CD8-positive, alpha-beta memory T cell (primary cell): ENCODE results near the gene ASTE1. TPM values are rescaled to one million over a fixed set of nuclear protein-coding genes. Genes with fewer than 3 reads are reported as not detected.

Source experiments
- CTCF ChIA-PET: fragments of 350-600 bp; sonication (Branson Sonifier 250); formaldehyde crosslinking; loops from one replicate; lab custom pipeline; 2021; ENCODE audit warnings: antibody characterized with exemption; lab: Charles Lee
- POLR2A ChIA-PET: fragments of 350-600 bp; sonication (Branson Sonifier 250); formaldehyde crosslinking; loops from one replicate; lab custom pipeline; 2021; ENCODE audit warnings: antibody characterized with exemption; lab: Charles Lee
- DNase-seq, 5 donors: peaks; one replicate each; pipeline versions ENCODE4 v3.0.0 to v3.0.0-alpha.2; 2020 to 2022; ENCODE audit warnings: mixed read lengths in 1 of 5
- H3K27ac ChIP-seq: one replicate; pipeline ENCODE4 v1.7.0; 2013; ENCODE audit warnings: low read depth, mild to moderate bottlenecking, low read length, moderate library complexity
- H3K27me3 ChIP-seq: 2 replicates; pipeline ENCODE4 v1.7.0; 2013; ENCODE audit warnings: low read length, mild to moderate bottlenecking; ENCODE audit not compliant: insufficient read depth, poor library complexity, severe bottlenecking
- H3K36me3 ChIP-seq: 2 replicates; pipeline ENCODE4 v1.7.0; 2013; ENCODE audit warnings: mild to moderate bottlenecking, low read length, moderate library complexity; ENCODE audit not compliant: insufficient read depth
- H3K4me1 ChIP-seq: 2 replicates; pipeline ENCODE4 v1.7.0; 2013; ENCODE audit warnings: mild to moderate bottlenecking, low read length, moderate library complexity; ENCODE audit not compliant: insufficient read depth
- H3K4me3 ChIP-seq: 2 replicates; pipeline ENCODE4 v1.7.0; 2013; ENCODE audit warnings: mild to moderate bottlenecking, low read length
- H3K9me3 ChIP-seq: 2 replicates; pipeline ENCODE4 v1.7.0; 2013; ENCODE audit warnings: mild to moderate bottlenecking, low read length
- H3K27ac Mint-ChIP-seq, 8 donors: one replicate each; pipeline ENCODE4 v1.8.0; 2020 to 2021; ENCODE audit warnings: mixed read lengths in 8 of 8, mild to moderate bottlenecking in 6 of 8, inconsistent platforms in 3 of 8, moderate library complexity in 3 of 8
- H3K27me3 Mint-ChIP-seq, 2 donors: one replicate each; pipeline ENCODE4 v1.8.0; 2020 to 2021; ENCODE audit warnings: mixed read lengths in 2 of 2, mild to moderate bottlenecking in 1 of 2, moderate library complexity in 1 of 2
- H3K36me3 Mint-ChIP-seq, 3 donors: one replicate each; pipeline ENCODE4 v1.8.0; 2020 to 2021; ENCODE audit warnings: mixed read lengths in 3 of 3, inconsistent platforms in 1 of 3, mild to moderate bottlenecking in 1 of 3
- H3K4me1 Mint-ChIP-seq, 3 donors: one replicate each; pipeline ENCODE4 v1.8.0; 2020 to 2021; ENCODE audit warnings: mixed read lengths in 3 of 3, inconsistent platforms in 1 of 3, mild to moderate bottlenecking in 1 of 3
- H3K4me3 Mint-ChIP-seq, 7 donors: one replicate each; pipeline ENCODE4 v1.8.0; 2020 to 2021; ENCODE audit warnings: mixed read lengths in 7 of 7, mild to moderate bottlenecking in 6 of 7, moderate library complexity in 4 of 7, inconsistent platforms in 2 of 7
- H3K9me3 Mint-ChIP-seq, 5 donors: one replicate each; pipeline ENCODE4 v1.8.0; 2020 to 2022; ENCODE audit warnings: mixed read lengths in 5 of 5, mild to moderate bottlenecking in 3 of 5, moderate library complexity in 2 of 5, inconsistent platforms in 1 of 5
- polyA plus RNA-seq: library from polyadenylated mRNA; unstranded; fragments of 300-500 nt; fragmentation: Illumina TruSeq; gene quantifications from one replicate; pipeline ENCODE4 v1.2.3, GENCODE V29; 2021
- total RNA-seq, 2 experiments: library from RNA; stranded (reverse); gene quantifications; one replicate each; pipeline ENCODE4 v1.2.3, GENCODE V29; 2021

The ASTE1 gene
- total and polyA plus RNA-seq, 3 experiments from 2014 or later = 11.9 to 24.0 (median 13.7) TPM

DNA sequence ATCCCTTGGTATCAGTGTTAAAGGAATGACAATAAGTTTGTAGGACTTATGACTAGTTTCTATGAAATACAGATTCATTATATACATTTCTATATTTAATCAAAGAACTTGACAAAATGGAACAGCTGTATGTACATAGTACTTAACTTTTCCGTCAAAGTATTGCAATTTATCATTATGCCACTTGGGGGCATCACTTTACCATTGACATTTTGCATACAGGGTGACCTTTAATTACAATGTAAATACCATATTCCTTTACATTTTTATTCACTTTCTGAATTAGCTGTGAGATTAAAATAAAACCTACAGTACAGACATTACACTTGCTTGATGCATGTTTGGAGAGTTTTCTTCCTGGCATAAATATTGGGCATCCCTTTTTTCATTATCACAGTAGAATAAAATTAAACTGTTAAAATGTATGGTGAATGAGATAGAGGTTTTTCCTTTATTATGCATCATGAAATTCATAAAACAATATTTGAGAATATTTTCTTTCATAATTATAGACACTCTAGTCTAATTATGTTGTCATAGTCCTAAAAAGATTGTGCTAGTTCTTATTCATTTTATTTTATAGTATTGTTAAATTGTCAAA, 7.0 kb upstream of the ASTE1 start:
- Mint-ChIP-seq H3K36me3 (no peaks in the 10 kb centered on the region), H3K27me3 (no peaks in the 10 kb centered on the region), H3K9me3 (no peaks in the 10 kb centered on the region), H3K27ac (no peak overlapping the region), H3K4me1 (no peaks in the 10 kb centered on the region), H3K4me3 (no peak overlapping the region)
- Histone ChIP-seq H3K4me3 (no peak overlapping the region), H3K4me1 (no peaks in the 10 kb centered on the region), H3K27ac (no peak overlapping the region), H3K36me3 (no peaks in the 10 kb centered on the region), H3K9me3 (no peaks in the 10 kb centered on the region), H3K27me3 (no peaks in the 10 kb centered on the region)
- ChIA-PET POLR2A (no interaction called here), CTCF (interaction anchor here (0.7 to 1.7 kb wide), 5 partner anchors 8 to 1309 kb away, joined by 3 to 11 read pairs (median 5); partner anchors contain the start of gene NUDT16)
- DNase-seq = peak in 3 of 5 donors; percentile 43 to 55 (median 43)

DNA sequence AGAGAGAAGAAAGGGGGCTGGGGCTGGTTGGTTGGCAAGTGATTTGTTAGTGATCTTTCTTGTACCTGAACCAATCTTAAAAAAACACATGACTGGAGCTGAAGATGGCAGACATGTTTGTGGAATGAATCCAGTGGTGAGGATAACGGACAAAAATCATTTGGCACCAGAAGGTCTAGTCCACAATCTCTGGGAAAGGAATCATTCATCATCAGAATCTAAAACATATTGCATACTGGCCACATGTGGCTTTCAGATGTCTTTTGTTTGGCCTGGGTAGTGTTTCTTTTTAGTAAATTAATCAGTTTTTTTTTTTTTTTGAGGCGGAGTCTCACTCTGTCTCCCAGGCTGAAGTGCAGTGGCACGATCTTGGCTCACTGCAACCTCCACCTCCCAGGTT, 5.0 kb upstream of the ASTE1 start:
- H3K4me3 Mint-ChIP-seq = no peak overlapping the region
- peaks cover 8 to 9% (median 8%) of the 10 kb centered on the region in 3 donors for H3K4me1 Mint-ChIP-seq
- Histone ChIP-seq H3K4me3 (no peak overlapping the region), H3K27me3 (no peaks in the 10 kb centered on the region), H3K36me3 (no peaks in the 10 kb centered on the region), H3K27ac (no peak overlapping the region), H3K4me1 (peaks cover 6% of the 10 kb centered on the region), H3K9me3 (no peaks in the 10 kb centered on the region)
- H3K27me3 Mint-ChIP-seq = no peaks in the 10 kb centered on the region
- H3K9me3 Mint-ChIP-seq = no peaks in the 10 kb centered on the region
- ChIA-PET CTCF (no interaction called here), POLR2A (no interaction called here)
- no peak for DNase-seq
- H3K36me3 Mint-ChIP-seq = peaks cover 0 to 3% (median 0%) of the 10 kb centered on the region in 3 donors
- H3K27ac Mint-ChIP-seq = peak overlapping the region in 3 of 8 donors; percentile 4 to 56 (median 31)

- Histone ChIP-seq H3K27me3 (no peaks in the 10 kb centered on the region), H3K4me3 (no peak overlapping the region), H3K4me1 (peaks cover 30% of the 10 kb centered on the region), H3K36me3 (peaks cover 5% of the 10 kb centered on the region), H3K27ac (no peak overlapping the region), H3K9me3 (no peaks in the 10 kb centered on the region)
- CTCF ChIA-PET = interaction anchor here (0.8 kb wide), 1 partner anchor 12 kb away, joined by 3 read pairs; no protein-coding TSS in a partner anchor
- Mint-ChIP-seq H3K36me3 (peaks cover 5 to 27% (median 8%) of the 10 kb centered on the region in 3 donors), H3K4me3 (peak overlapping the region in 3 of 7 donors; percentile 9 to 36 (median 17)), H3K4me1 (peaks cover 35 to 37% (median 36%) of the 10 kb centered on the region in 3 donors), H3K27me3 (no peaks in the 10 kb centered on the region), H3K9me3 (no peaks in the 10 kb centered on the region), H3K27ac (peak overlapping the region in 6 of 8 donors; percentile 49 to 88 (median 72))
- POLR2A ChIA-PET = no interaction called here
- DNase-seq = no peak
Measured at GRCh38 chr3:131028844-131029243, 2.2 kb upstream of the ASTE1 start.

GRCh38 chr3:131025539-131025938, 1.1 kb downstream of the ASTE1 start:
- no peak overlapping the region for H3K27ac ChIP-seq
- Mint-ChIP-seq H3K4me3 (peak overlapping the region; percentile 92 to 96 (median 94)), H3K9me3 (no peaks in the 10 kb centered on the region), H3K27ac (peak overlapping the region; percentile 97 to 99 (median 98)), H3K4me1 (peaks cover 64 to 69% (median 68%) of the 10 kb centered on the region in 3 donors), H3K36me3 (peaks cover 10 to 49% (median 19%) of the 10 kb centered on the region in 3 donors), H3K27me3 (no peaks in the 10 kb centered on the region)
- no peaks in the 10 kb centered on the region for H3K9me3 ChIP-seq
- ChIA-PET POLR2A (interaction anchor here (1.3 kb wide), 1 partner anchor 1392 kb away, joined by 3 read pairs; the partner anchor contains the start of gene DNAJC13), CTCF (interaction anchor here (0.9 to 2.4 kb wide), 6 partner anchors 8 to 472 kb away, joined by 3 to 11 read pairs (median 4); partner anchors contain the start of gene ATP2C1)
- peaks cover 5% of the 10 kb centered on the region for H3K36me3 ChIP-seq
- H3K4me3 ChIP-seq = peak overlapping the region; percentile 93
- H3K4me1 ChIP-seq = peaks cover 57% of the 10 kb centered on the region
- no peaks in the 10 kb centered on the region for H3K27me3 ChIP-seq
- no peak for DNase-seq

DNA sequence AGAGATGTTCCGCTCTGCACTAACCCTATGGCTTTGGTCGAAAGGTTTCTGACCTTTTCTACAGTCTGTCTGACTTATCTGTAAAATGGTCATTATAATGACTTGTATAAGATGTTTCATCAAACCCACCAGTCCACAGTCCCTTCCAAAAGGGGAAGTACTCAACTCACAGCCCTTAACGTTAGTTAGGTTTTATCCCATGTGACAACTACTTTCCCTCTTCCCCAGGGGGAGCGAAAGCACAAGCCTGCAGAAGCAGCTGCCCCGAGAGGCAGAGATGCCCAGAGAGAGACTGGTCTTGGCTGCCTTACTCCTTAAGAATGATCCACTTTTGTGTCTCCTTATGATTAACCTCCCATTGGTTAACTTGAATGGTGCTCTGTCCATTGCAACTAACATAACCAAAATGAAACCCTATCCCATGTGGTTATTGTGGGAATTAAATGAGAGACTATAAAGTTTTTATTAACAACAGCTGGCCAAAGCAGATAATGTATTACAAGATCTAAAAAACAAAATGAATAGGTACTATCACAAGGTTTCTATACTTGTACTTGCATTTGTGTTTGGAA, 6.4 kb downstream of the ASTE1 start:
- ChIA-PET POLR2A (no interaction called here), CTCF (no interaction called here)
- Histone ChIP-seq H3K27ac (no peak overlapping the region), H3K9me3 (no peaks in the 10 kb centered on the region), H3K27me3 (no peaks in the 10 kb centered on the region), H3K4me1 (peaks cover 49% of the 10 kb centered on the region), H3K4me3 (no peak overlapping the region), H3K36me3 (peaks cover 23% of the 10 kb centered on the region)
- no peak for DNase-seq
- Mint-ChIP-seq H3K4me1 (peaks cover 63 to 82% (median 79%) of the 10 kb centered on the region in 3 donors), H3K9me3 (no peaks in the 10 kb centered on the region), H3K36me3 (peaks cover 14 to 76% (median 29%) of the 10 kb centered on the region in 3 donors), H3K27me3 (no peaks in the 10 kb centered on the region), H3K27ac (peak overlapping the region; percentile 22 to 85 (median 67)), H3K4me3 (peak overlapping the region in 6 of 7 donors; percentile 15 to 62 (median 34))

DNA sequence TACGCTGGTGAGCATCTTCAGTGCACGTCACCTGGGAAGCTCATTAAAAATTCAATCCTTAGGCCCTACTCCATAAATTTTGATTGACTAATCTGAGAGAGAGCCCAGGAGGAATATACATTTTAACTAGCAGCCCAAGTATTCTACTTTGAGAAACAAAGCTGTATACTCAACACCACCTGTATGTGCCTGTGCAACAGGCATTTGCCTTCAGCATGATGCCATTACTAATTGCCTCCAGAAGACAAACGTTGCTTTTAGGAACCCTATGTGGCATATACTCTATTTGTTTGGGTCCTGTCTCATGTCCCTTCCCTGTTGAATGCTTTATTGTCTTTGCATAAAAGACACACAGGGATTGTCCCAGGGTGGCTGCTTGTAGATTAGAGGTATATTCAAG, 7.7 kb downstream of the ASTE1 start:
- peak overlapping the region in 5 of 8 donors; percentile 14 to 81 (median 48) for H3K27ac Mint-ChIP-seq
- H3K36me3 Mint-ChIP-seq = peaks cover 11 to 76% (median 24%) of the 10 kb centered on the region in 3 donors
- no peak overlapping the region for H3K27ac ChIP-seq
- no peaks in the 10 kb centered on the region for H3K27me3 Mint-ChIP-seq
- CTCF ChIA-PET = no interaction called here
- no peak overlapping the region for H3K4me3 Mint-ChIP-seq
- H3K36me3 ChIP-seq = peaks cover 24% of the 10 kb centered on the region
- DNase-seq = no peak
- H3K4me3 ChIP-seq = no peak overlapping the region
- H3K27me3 ChIP-seq = no peaks in the 10 kb centered on the region
- POLR2A ChIA-PET = no interaction called here
- peaks cover 51 to 75% (median 71%) of the 10 kb centered on the region in 3 donors for H3K4me1 Mint-ChIP-seq
- H3K9me3 Mint-ChIP-seq = no peaks in the 10 kb centered on the region
- H3K9me3 ChIP-seq = no peaks in the 10 kb centered on the region
- peaks cover 36% of the 10 kb centered on the region for H3K4me1 ChIP-seq

DNA sequence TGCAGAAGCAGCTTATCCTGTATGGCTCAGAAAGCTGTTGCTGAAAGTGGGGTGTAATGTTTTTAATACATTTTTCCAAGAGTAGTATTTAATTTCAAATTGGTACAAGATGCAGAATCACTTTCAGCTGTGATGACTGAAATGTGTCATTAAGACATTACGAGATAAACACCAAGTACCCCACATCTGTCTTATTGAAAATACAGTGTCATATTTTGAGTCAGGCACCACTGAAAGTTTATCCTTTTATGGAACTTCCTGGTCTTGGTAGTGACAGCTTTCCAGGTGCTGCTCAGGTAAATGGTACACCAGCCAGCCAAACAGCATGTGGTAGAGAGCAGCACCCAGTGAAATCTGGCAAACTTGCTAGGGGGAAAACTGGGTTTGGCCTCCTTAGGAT, 16.9 kb downstream of the ASTE1 start:
- H3K36me3 Mint-ChIP-seq = peaks cover 5 to 79% (median 27%) of the 10 kb centered on the region in 3 donors
- Histone ChIP-seq H3K4me1 (no peaks in the 10 kb centered on the region), H3K9me3 (no peaks in the 10 kb centered on the region), H3K27me3 (no peaks in the 10 kb centered on the region), H3K36me3 (peaks cover 20% of the 10 kb centered on the region), H3K4me3 (no peak overlapping the region), H3K27ac (no peak overlapping the region)
- no peak overlapping the region for H3K4me3 Mint-ChIP-seq
- H3K27ac Mint-ChIP-seq = peak overlapping the region in 1 of 8 donors; percentile 26
- POLR2A ChIA-PET = no interaction called here
- DNase-seq = no peak
- H3K27me3 Mint-ChIP-seq = no peaks in the 10 kb centered on the region
- peaks cover 4 to 14% (median 10%) of the 10 kb centered on the region in 3 donors for H3K4me1 Mint-ChIP-seq
- CTCF ChIA-PET = no interaction called here
- H3K9me3 Mint-ChIP-seq = no peaks in the 10 kb centered on the region

- Histone ChIP-seq H3K4me1 (no peaks in the 10 kb centered on the region), H3K4me3 (no peak overlapping the region), H3K36me3 (peaks cover 14% of the 10 kb centered on the region), H3K27ac (no peak overlapping the region), H3K27me3 (no peaks in the 10 kb centered on the region), H3K9me3 (no peaks in the 10 kb centered on the region)
- Mint-ChIP-seq H3K27me3 (no peaks in the 10 kb centered on the region), H3K36me3 (peaks cover 5 to 78% (median 28%) of the 10 kb centered on the region in 3 donors), H3K4me3 (no peak overlapping the region), H3K27ac (peak overlapping the region in 3 of 8 donors; percentile 1 to 51 (median 10)), H3K4me1 (peaks cover 10 to 23% (median 17%) of the 10 kb centered on the region in 3 donors), H3K9me3 (no peaks in the 10 kb centered on the region)
- DNase-seq = no peak
- ChIA-PET POLR2A (no interaction called here), CTCF (no interaction called here)
Measured at GRCh38 chr3:131008326-131008725, 18.3 kb downstream of the ASTE1 start.
